NCI-H82 treated with DMSO at 0.1 percent for 48 hours (cell line): ENCODE data around the gene CDKN2D.
A peak's percentile ranks its signal among the peaks of the same experiment; 100 is the strongest.
"Not testable (repeated sequence)": the region's sequence is repeated elsewhere in the genome, so short reads cannot be mapped to it uniquely, and the experiment has no call there.

Experiments used
- DNase-seq: peaks from one replicate; lab custom pipeline; 2025; ENCODE audit not compliant: unreplicated experiment; lab: John Stamatoyannopoulos, UW

Gene CDKN2D

DNA sequence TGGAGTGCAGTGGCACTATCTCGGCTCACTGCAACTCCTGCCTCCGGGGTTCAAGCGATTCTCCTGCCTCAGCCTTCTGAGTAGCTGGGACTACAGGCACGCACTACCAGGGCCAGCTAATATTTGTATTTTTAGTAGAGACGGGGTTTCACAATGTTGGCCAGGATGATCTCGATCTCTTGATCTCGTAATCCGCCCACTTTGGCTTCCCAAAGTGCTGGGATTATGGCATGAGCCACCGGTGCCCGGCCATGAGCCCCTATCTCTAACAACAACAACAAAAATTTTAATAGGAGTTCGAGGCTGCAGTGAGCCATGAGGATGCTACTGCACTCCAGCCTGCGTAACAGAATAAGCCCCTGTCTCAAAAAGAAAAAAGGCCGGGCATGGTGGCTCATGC is 13.3 kb upstream of the CDKN2D start:
- no peak for DNase-seq

DNA sequence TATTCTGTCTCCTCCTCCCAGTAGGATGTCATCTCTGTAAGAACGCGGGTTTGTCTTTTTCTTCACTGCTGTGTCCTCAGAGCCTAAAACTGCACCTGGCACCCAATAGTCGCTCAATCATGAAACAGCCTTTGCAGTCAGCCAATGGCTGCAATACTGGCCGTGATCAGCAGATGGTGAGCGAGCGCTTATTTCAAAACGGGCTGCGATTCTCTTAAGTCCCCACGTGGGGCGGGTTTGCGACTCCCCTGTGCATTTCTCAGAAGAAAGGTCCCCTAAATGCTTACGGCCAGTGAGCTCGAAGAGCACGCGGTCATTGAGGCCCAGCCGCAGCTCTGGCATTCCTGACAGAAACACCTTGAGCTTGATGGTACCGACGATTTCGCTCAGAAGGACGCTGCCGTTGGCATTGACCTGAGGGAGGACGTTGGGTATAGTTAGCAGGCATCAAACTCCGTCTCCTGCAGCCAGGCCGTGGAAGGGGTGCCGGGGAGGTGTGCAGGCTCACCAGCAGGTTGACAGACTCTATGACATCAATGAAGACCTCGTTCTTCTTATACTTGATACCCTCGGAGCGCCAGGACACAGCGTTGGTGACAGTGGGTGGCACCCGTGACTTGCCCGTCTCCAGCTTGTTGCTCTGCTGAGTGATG is 12.3 kb upstream of the CDKN2D start:
- DNase-seq = peak; percentile 72

DNA sequence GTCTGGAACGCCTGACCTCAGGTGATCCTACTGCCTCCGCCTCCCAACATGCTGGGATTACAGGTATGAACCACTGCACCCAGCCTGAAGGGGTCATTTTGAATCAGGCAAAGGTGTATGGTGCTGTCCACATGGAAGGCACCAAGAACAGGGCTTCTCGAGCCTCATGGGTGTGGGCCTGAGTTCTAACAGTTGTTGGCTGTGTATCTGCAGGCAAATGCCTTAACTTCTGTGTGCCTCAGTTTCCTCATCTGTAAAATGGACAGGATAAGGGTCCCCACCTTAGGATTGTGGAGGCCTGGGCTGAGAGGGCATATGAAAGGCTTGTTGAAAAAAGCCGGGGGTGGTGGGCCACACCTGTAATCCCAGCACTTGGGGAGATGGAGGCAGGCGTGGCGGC is 9.2 kb upstream of the CDKN2D start:
- DNase-seq = no peak

DNA sequence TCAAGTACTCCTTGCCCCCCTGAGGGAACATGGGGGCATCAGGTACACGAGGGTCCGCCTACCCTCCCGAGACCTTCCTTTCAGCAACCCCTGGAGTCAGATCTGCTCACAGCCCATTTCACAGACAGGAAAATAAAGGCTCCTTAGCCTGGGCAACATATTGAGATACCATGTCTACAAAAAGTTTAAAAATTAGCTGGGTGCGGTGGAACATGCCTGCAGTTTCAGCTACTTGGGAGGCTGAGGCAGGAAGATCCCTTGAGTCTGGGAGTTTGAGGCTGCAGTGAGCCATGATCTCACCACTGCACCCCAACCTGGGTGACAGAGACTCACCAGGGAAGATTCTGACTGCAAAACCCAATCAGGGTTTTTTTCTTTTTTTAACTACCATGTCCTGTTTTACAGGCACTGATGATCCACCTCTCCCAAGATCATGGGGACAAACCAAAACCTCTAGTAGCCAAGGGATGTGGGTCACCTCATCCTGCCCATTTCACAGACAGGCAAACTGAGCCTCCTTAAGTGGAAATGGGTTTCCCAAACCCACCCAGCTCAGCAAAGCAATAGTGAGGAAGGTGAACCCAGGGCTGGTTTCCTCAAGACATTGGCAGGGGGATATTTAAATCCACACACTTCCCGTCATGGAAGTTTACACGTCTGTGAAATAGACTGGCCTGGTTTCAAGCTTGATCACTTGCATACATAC is 6.4 kb upstream of the CDKN2D start:
- DNase-seq = no peak

DNA sequence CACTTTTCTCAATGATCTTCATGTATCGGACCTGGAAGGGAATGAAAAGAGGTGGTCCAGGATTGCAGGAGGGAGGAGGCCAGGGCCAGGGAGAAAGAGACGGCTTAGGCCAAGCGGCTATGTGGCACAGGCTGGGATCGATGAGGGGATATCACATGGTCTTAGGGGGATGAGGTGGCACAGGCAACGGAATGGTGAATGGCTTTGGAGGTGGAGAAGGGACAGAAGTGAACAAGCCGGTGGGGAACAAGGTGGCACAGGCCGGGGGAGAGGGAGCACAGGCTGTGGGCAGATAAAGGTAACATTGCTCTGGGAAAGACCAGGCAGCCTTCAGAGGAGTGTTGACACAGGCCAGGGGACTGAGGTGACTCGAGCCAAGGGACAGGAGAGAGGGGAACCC is 5.7 kb upstream of the CDKN2D start:
- DNase-seq = no peak

DNA sequence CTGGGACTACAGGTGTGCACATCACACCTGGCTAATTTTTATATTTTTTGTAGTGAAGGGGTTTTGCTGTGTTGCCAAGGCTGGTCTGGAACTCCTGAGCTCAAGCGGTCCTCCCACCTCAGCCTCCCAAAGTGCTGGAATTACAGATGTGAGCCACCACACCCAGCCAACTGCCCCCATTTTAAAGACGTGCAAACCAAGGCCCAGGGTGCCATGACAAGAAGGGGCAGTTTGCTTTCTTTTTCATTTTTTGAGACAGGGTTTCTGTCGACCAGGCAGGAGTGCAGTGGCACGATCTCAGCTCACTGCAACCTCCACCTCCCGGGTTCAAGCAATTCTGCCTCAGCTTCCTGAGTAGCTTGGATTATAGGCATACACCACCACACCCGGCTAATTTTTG is 5.0 kb upstream of the CDKN2D start:
- DNase-seq = not testable (repeated sequence)

DNA sequence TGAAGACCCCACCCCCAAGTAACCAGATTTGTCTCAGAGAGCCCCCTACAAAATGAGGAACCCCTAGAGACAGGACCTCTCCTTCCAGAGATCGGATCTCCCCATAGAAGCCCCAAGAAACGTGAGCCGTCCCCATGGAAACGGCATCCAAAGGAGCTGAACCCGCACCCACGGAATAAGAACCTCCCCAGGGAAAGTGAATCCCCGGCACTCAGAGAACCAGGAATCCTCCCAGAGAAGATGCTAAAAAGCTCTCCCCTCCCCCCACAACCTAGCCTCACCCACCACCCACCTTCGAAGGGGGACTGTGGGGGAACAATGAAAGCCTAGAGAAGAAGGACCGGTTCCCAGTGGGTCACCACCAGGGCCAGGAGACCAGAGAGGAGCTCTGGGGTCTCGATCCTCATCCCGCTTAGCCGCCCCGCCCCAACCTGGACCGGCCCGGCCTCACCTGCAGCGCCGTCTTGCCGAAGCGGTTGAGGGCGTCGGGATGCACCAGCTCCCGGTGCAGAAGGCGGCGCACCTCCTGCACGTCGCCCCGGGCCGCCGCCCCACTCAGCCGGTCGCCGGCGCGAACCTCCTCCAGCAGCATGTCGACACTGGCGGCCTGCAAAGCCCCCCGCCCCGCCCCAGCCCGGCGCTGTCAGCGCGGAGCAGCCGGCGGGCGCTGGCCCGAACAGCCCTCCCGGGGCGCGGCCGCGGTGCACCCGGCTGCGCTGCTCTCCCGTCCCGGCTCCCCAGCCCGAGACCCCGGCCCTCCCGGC is 535 bp downstream of the CDKN2D start:
- no peak for DNase-seq

DNA sequence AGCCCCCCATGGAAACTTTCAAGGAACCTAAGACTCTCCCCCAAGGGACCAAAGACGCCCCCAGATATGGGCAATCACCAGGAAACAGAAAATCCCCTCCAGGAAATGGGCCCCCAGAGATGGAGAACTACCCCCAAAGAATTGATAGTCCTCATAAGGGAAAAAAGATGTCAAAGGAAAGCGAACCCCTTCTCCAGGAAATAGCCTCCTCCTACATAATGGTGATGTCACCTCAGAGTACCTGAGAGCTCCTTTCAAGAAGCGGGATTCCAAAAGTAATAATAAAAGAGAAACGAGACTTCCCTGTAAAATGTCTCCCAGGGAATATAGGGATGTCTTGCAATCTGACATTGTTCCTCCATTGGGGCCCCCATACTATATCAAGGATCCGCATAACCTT is 1.1 kb downstream of the CDKN2D start:
- DNase-seq = no peak

DNA sequence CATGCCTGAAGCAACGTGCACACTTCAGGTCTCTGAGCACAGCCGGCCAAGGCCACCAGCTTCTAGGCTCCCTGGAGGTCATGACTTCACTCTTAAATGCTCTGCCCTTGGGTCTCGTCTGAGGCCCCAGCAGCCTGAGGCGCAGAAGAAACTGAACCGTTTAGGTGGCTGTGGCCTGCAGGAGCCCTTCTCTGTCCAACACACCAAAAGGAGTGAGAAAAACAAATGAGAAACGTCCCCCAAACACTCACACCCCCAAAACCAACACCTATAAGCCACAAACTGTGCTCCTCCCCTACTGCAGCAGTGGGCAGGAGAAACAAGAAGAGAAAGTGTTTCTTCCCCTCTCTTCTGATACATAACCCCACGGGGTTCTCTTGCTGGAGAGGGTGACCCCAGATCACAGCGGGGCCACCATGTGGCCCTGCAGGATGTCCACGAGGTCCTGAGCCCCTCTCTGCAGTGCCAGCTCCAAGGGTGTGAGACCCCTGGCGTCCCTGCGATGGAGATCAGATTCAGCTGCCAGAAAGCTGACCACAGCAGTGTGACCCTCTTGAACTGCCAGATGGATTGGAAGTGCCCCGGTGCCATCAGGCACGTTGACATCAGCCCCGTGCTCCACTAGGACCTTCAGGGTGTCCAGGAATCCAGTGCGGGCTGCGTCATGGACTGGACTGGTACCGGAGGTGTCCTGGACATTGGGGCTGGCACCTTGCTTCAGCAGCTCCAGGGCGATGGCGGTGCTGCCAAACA is 1.9 kb downstream of the CDKN2D start:
- no peak for DNase-seq

DNA sequence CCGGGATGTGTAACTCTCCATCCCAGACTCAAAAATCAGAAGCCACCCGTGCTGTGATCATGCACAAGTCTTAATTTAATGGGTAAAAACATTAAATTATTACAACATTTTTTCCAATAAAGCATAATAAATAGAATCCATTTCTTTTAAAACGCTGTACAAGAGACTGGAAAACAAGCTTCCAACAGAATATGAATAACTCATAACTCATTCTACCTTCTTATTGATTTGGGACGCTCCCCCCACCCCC is 2.4 kb downstream of the CDKN2D start:
- DNase-seq = no peak

DNA sequence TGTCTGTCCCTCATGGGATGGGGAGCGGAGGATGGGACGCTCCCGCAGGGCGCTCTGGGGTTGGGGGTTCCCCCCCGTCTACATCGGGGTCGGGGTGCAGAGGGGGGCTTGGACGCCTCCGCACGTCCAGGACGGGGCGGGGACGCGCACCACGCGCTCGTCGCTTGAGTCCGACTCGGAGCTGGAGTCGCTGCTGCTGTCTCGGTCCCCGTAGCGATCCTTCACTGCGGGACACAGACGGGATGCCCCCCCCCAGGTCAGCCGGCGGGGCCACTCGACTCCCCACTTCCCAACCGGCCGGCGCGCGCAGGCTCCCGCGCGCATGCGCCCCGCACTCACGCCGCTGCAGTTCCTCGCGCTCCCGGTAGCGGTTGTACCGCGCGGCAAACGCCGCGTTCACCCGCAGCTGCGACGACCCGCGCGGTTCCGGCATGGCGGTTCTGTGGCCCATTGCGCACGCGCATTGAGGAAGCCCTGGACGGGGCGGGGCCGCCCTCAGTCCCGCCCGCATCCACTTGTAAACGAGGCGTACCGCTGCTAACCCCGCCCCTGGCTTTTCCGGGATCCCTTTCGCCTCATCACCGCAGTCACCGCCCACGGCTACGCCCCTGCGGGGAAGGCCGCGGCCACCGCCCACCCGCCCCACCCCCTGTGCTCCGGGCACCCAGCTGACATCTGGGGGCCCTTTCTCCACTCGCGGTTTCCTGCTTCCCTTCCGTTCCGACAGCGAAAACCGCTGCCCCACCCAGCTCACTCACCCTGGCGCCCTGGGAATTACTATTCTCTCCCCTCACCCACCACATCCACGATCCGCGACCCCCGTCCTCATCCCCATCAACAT is 3.0 kb downstream of the CDKN2D start, which contains the start of gene KRI1:
Gene KRI1 (minus strand): TSS at position 444 of the 841 bp plus-strand sequence. CDS start 11 bp downstream, at position 433.
- DNase-seq = peak; percentile 84

DNA sequence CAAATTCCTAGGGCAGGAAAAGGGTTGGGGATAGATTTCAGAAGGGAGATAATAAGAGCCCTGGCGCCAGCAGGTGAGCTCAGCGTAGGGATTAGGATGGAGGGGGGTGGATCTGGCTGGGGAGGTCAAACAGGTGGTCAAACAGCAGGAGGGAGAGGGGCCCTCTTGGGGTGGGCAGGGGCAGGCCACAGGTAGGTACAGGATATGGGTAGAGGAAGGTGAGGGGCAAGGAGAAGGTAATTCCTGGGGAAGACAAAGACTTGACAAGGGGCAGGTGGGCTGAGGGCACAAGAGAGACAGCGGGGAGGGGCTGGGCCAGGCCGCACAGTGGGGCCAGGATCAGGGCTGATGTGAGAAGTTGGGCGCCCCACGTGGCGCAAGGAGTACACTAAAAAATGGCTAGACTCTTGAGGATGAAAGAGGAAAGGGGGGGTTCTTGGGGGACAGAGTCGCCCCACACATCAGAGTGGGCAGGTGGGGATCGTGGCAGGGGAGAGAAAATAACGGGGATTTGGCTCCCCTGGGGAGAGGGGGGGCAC is 3.7 kb downstream of the CDKN2D start:
- no peak for DNase-seq

DNA sequence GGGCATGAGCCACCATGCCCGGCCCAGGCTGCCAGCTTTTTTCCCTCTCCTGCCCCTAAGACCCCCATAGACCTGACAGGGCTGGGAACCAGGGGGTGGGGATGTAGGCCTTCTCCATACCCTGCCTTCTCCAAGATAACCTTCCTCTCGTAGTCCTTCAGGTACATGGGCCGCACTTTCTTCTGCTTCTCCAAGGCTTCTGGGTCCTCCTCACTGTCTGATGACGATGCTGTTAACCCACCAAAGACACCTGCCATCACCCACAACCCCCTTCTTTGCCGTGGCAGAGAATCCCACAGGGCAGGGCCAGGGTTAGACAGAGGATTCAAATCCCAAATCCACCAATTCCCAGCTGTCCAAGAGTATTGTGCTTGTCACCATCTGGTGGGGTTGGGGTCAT is 6.2 kb downstream of the CDKN2D start:
- DNase-seq = no peak

DNA sequence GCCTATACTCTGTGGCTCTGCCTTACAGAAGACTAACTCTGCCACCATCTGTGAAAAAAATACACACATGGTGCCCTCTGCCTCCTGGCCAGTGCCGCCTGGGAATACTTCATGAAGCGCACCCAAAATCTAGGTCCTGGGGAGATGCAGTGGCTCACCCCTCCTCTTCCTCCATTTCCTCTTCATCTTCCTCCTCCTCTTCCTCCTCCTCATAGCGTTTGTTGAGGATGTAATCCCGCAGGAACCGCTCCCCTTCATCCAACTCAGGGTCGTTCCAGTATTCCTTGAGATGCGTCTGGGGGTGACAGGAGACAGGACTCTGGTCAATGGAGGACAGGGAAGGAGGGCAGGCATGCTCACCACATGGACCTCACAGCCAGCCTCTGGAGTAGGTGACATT is 8.6 kb downstream of the CDKN2D start:
- no peak for DNase-seq

DNA sequence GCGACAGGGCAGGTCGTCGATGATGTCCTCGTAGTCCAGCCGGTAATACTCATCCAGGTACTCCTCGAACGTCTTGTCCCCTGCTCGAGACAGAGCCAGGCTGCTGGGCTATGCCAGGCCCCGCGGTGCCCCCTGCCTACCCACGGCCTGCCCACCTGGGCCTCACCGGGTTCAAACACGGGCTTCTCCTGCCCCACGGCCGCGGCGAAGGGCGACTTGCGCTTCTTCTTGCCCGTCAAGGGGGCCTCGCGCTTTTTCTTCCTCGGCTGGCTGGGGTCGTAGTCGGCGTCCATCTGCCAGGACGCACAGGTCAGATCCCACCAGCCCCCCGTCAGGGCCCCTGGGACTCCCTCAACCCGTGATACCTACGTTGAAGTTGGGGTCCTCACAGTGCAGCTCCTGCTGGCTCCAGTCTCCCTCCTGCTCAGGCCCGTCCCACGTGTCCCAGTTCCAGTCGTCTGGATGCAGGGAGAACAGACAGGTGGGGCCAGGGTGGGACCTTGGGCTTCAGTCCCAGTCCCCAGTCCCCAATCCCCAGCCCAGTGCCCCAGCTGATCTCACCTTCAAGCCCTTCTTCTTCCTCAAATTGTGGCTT is 11.1 kb downstream of the CDKN2D start:
- no peak for DNase-seq

DNA sequence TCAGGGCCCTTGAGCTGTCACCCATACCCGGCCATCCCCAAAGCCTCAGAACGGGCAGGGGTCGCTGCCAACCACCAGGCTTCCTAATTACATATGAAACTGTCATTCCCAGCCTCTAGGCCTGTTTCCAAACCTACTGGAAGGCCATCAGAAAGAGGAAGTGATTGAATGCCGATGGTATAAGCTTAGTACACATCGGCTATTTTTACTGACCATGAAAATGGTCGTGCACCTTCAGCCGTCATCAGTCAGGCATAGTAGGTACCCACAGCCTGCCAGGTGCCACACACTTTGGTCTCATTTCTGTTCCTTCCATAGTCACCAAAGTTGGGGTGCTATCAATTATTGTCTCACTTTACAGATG is 13.2 kb downstream of the CDKN2D start:
- DNase-seq = no peak

DNA sequence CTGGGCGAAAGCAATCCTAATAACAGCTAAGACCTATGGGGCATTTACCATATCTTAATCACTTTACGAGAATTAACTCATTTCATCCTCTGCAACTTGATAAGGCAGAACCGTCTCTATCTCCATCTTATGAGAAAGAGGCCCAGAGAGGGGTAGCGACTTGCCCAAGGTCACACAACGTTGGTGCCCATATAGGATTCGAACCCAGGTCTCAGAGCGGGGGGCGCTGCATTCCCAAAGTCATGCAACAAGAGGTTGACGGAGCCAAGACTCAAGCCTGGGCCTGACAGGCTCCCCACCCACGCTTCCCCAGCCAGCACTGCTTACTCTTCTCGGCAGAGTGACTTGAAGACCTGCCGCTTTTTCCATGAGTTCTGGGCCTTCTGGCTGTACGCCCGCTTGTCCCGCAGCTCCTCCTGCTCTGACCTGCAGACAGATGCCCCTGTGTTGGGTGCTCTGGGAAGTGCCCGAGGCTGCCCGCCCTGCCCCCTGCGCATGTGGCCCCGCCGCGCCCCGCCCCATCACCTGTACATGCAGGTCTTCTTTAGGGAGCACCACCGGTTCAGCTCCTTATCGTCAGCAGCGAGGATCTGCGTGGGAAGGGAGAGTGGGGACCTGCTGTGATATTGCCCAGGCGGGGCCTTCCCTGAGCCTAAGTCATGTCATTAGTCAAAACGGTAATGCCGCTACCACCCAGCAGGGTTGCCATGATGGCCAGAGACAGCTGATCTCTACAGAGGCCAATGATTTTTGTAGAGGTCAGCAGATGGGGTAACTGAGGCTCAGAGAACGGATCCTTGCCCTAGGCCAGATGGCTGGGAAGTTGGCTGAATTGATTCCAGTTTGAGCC is 13.8 kb downstream of the CDKN2D start:
- no peak for DNase-seq

DNA sequence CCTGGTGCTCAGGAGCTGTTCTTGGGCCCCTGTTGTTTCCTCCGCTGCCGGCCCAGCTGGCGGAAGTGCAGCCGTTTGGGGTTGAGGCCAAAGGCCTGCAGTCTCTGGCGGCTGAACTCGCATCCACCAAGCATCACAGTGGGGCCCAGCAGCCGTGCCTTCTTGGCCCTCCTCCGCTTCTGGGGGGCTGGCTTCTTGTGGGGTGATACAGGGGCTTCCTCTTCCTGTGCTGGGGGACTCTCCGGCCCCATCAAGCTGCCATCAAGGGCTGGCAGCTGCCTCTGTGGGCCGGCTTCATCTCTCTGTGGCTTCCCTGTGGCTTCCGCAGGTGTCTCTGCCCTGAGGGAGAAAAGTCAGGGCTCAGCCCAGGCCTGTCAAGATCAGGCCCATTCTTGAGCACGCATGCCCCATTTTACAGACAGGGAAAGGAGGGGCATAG is 14.8 kb downstream of the CDKN2D start:
- DNase-seq = no peak

DNA sequence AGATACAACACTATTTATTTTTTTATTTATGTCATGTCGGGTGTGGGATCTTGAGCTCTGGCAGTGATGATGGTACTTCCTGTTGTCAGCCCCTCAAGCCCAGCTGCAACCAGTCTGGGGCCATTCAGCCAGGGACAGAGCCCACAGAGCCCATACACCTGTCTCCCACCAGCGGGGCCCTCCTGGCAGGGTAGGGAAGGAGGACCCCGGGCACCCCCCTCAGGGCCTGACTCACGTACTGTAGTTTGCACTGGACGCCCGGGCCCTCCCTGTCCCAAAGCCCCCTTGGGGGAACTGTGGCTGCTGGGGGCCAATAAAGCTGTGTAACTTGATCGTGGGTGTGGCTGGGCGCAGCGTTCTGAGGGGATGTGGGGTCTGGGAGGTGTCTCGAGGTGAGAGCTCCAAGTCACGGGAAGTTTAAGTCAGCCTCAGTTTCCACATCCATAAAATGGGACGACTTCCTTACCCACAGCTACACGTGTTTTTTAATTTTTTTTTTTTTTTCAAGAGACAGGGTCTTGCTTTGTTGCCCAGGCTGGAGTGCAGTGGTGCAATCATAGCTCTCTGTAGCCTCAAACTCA is 15.6 kb downstream of the CDKN2D start:
- no peak for DNase-seq
